Sigmoid colon (tissue), 4 donors: Measurements from ENCODE around the gene CYP3A5.

Source experiments
- POLR2A ChIP-seq, 2 donors: fragments of 450-650 bp; IDR thresholded peaks; one replicate each; pipeline ENCODE4 v1.6.1; 2016; ENCODE audit warnings: antibody characterized with exemption in 2 of 2, mild to moderate bottlenecking in 2 of 2, moderate library complexity in 2 of 2
- POLR2AphosphoS5 ChIP-seq, 4 donors: sonication (generic); formaldehyde crosslinking; IDR thresholded peaks; one replicate each; pipeline ENCODE4 v1.6.1; 2017; ENCODE audit warnings: antibody characterized with exemption in 4 of 4
- TF ChIP-seq, protein P1 (sequence below), 4 experiments: fragments of 450-650 bp in 3 of 4; fragments of 200-600 bp in 1 of 4; IDR thresholded peaks; one replicate each; pipeline ENCODE4 v1.5.1; 2016 to 2019; ENCODE audit warnings: antibody characterized with exemption in 4 of 4, mild to moderate bottlenecking in 3 of 4, moderate library complexity in 2 of 4

DNA sequence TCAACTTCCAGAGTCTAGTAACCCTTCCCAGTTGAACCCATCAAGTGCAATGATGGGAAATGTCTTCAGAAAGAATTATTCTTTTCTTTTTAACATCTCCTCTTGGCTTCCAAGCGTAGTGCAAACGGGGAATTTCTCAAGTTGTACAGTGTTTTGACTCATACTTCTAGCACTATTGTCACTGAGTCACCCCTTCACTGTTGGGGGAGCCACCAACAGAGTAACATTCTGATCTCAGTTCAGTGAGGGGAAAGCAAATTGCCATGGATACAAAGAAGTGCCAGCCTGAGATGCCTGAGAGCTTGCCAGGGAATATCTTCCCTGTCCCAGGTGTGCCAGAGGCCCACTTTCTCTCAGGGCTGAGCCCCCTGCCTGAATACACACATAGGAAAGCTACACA lies 31.0 kb downstream of the CYP3A5 start:
- TF ChIP-seq, protein P1, sequence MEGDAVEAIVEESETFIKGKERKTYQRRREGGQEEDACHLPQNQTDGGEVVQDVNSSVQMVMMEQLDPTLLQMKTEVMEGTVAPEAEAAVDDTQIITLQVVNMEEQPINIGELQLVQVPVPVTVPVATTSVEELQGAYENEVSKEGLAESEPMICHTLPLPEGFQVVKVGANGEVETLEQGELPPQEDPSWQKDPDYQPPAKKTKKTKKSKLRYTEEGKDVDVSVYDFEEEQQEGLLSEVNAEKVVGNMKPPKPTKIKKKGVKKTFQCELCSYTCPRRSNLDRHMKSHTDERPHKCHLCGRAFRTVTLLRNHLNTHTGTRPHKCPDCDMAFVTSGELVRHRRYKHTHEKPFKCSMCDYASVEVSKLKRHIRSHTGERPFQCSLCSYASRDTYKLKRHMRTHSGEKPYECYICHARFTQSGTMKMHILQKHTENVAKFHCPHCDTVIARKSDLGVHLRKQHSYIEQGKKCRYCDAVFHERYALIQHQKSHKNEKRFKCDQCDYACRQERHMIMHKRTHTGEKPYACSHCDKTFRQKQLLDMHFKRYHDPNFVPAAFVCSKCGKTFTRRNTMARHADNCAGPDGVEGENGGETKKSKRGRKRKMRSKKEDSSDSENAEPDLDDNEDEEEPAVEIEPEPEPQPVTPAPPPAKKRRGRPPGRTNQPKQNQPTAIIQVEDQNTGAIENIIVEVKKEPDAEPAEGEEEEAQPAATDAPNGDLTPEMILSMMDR (IDR thresholded peaks at IDR 0.05), result no peak
- TF ChIP-seq POLR2A (IDR thresholded peaks at IDR 0.05), result no peak
- TF ChIP-seq POLR2AphosphoS5 (IDR thresholded peaks at IDR 0.05), result no peak
